Measurements from ENCODE around the gene SEMA3B.

DNA sequence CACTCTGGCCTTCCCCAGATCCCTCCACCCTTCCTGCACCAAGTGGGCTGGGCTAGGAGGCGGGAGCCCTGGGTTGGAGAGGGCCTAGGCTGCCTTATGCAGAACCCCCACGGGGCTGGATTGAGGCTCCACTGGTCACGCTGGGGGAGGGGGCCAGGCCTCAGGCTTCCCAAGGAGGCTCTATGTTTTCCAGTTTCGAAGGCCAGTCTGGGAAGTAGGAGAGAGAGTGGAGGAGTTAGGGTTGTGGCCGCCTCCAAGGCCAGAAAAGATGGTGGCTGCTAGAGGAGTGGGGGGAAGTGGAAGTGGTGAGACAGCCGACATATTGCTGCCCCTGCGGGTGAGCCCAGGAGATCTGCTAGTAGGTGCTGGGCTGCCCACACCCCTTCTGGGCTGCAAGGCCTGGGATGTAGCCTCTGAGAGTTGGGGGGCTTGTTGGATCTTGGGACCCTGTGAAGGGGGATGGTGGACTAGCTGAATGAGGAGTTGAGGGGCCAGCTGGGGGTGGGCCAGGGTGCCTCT, 31.8 kb upstream of the SEMA3B start:
- TF ChIP-seq, protein P1, sequence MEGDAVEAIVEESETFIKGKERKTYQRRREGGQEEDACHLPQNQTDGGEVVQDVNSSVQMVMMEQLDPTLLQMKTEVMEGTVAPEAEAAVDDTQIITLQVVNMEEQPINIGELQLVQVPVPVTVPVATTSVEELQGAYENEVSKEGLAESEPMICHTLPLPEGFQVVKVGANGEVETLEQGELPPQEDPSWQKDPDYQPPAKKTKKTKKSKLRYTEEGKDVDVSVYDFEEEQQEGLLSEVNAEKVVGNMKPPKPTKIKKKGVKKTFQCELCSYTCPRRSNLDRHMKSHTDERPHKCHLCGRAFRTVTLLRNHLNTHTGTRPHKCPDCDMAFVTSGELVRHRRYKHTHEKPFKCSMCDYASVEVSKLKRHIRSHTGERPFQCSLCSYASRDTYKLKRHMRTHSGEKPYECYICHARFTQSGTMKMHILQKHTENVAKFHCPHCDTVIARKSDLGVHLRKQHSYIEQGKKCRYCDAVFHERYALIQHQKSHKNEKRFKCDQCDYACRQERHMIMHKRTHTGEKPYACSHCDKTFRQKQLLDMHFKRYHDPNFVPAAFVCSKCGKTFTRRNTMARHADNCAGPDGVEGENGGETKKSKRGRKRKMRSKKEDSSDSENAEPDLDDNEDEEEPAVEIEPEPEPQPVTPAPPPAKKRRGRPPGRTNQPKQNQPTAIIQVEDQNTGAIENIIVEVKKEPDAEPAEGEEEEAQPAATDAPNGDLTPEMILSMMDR (conservative IDR thresholded peaks at IDR 0.05; ENCODE audit: low read depth in 2 of 2) = no peak
- TF ChIP-seq CREB1 (CRISPR knock-in tag; IDR thresholded peaks at IDR 0.05; ENCODE audit: low read depth) (no peak), POLR2AphosphoS5 (IDR thresholded peaks at IDR 0.05; ENCODE audit: low read depth) (no peak), EZH2 (IDR thresholded peaks at IDR 0.05; ENCODE audit: low read depth, unreplicated experiment) (no peak), EZH2phosphoT487 (IDR thresholded peaks at IDR 0.05; ENCODE audit: unreplicated experiment) (no peak), JUNB (IDR thresholded peaks at IDR 0.05; ENCODE audit: unreplicated experiment) (no peak), NANOG (IDR thresholded peaks at IDR 0.05; ENCODE audit: borderline replicate concordance) (no peak), ZNF331 (CRISPR knock-in tag; IDR thresholded peaks at IDR 0.05; ENCODE audit: low read depth) (no peak), STAT1 (IDR thresholded peaks at IDR 0.05; ENCODE audit: unreplicated experiment) (no peak)
- TF ChIP-seq, protein P2, sequence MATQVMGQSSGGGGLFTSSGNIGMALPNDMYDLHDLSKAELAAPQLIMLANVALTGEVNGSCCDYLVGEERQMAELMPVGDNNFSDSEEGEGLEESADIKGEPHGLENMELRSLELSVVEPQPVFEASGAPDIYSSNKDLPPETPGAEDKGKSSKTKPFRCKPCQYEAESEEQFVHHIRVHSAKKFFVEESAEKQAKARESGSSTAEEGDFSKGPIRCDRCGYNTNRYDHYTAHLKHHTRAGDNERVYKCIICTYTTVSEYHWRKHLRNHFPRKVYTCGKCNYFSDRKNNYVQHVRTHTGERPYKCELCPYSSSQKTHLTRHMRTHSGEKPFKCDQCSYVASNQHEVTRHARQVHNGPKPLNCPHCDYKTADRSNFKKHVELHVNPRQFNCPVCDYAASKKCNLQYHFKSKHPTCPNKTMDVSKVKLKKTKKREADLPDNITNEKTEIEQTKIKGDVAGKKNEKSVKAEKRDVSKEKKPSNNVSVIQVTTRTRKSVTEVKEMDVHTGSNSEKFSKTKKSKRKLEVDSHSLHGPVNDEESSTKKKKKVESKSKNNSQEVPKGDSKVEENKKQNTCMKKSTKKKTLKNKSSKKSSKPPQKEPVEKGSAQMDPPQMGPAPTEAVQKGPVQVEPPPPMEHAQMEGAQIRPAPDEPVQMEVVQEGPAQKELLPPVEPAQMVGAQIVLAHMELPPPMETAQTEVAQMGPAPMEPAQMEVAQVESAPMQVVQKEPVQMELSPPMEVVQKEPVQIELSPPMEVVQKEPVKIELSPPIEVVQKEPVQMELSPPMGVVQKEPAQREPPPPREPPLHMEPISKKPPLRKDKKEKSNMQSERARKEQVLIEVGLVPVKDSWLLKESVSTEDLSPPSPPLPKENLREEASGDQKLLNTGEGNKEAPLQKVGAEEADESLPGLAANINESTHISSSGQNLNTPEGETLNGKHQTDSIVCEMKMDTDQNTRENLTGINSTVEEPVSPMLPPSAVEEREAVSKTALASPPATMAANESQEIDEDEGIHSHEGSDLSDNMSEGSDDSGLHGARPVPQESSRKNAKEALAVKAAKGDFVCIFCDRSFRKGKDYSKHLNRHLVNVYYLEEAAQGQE (IDR thresholded peaks at IDR 0.05; ENCODE audit: unreplicated experiment) = no peak
